PC-3 (cell line): Measurements from ENCODE around the gene UNC119B.

ENCODE experiments used
- CTCF ChIP-seq: fragments of 300-600 bp; sonication (generic); conservative IDR thresholded peaks from 2 replicates; pipeline ENCODE4 v1.5.1; 2017; ENCODE audit warnings: antibody characterized with exemption, low read depth, mild to moderate bottlenecking, low read length
- EZH2 ChIP-seq: fragments of 300-600 bp; sonication (generic); IDR thresholded peaks from one replicate; pipeline ENCODE4 v1.6.1; 2017; ENCODE audit warnings: antibody characterized with exemption, mild to moderate bottlenecking, low read length; ENCODE audit not compliant: unreplicated experiment
- EZH2phosphoT487 ChIP-seq: fragments of 300-600 bp; sonication (generic); IDR thresholded peaks from 2 replicates; pipeline ENCODE4 v1.6.1; 2018; ENCODE audit warnings: mild to moderate bottlenecking, antibody characterized with exemption, low read length, borderline replicate concordance

GRCh38 chr12:120733574-120733973 is 23.3 kb downstream of the UNC119B start:
- TF ChIP-seq EZH2: no peak
- TF ChIP-seq CTCF: no peak
- TF ChIP-seq EZH2phosphoT487: no peak
